ENCODE measurements around the gene KISS1. TPM values are rescaled to one million over a fixed set of nuclear protein-coding genes. Genes with fewer than 3 reads are reported as not detected.

The KISS1 gene
- total and polyA plus RNA-seq, 4 donors = 0.25 to 3.4 TPM; not detected in 2

DNA sequence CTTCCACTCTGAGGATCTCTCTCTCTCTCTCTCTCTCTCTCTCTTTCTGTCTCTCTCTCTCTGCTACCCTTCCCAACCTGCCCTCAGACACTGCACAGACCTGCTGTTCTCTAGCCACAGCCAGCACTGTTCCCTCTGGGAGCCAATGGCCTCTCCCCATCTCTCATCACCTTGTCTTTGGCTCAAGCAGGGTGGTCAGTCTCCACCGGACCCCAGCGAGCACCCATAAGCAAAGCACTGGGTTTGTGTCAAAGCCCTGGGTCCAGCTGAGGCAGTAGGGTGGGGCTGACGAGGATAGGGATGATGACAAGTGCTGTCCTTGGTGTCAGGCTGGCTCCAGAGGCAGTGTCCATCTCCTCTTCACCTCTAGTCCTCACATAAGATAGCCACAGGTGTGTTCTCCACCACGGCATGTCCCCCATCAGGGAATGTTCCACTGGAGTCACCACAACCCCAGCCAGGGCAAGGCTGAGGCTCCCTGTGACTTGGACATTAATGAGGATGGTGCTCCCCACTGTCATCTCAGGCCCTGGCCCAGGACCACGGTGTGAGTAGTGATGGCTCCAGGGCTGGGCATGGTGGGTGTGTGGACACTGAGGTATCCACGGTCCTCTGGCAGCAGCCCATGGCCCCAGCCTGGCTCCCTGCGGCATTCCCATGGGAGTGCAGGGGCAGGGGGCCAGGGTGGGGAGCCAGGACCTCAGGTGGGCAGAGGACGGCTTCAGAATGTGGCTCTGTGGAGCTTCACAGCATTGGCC is 25.9 kb upstream of the KISS1 start:
- no peak overlapping the region for H3K4me3 ChIP-seq
- H3K27ac ChIP-seq (ENCODE audit: low read depth in 1 of 2, low read length in 1 of 2) = no peak overlapping the region
- DNase-seq (no peak), ATAC-seq (ENCODE audit: insufficient read depth, low FRiP score) (no peak)
- TF ChIP-seq, protein P1, sequence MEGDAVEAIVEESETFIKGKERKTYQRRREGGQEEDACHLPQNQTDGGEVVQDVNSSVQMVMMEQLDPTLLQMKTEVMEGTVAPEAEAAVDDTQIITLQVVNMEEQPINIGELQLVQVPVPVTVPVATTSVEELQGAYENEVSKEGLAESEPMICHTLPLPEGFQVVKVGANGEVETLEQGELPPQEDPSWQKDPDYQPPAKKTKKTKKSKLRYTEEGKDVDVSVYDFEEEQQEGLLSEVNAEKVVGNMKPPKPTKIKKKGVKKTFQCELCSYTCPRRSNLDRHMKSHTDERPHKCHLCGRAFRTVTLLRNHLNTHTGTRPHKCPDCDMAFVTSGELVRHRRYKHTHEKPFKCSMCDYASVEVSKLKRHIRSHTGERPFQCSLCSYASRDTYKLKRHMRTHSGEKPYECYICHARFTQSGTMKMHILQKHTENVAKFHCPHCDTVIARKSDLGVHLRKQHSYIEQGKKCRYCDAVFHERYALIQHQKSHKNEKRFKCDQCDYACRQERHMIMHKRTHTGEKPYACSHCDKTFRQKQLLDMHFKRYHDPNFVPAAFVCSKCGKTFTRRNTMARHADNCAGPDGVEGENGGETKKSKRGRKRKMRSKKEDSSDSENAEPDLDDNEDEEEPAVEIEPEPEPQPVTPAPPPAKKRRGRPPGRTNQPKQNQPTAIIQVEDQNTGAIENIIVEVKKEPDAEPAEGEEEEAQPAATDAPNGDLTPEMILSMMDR (IDR thresholded peaks at IDR 0.05; ENCODE audit: control extremely low read depth, extremely low read depth) = no peak
- no peaks in the 10 kb centered on the region for H3K27me3 ChIP-seq (ENCODE audit: control insufficient read depth in 3 of 3, insufficient read depth in 3 of 3, low read length in 2 of 3)
- WGBS, 2 donors = 90% methylated on average over 8 of the region's 8 CpGs
- H3K36me3 ChIP-seq (ENCODE audit: control insufficient read depth in 4 of 4, insufficient read depth in 4 of 4, low read length in 4 of 4) = peaks cover 0 to 5% (median 0%) of the 10 kb centered on the region in 4 donors
- peaks cover 0 to 16% (median 0%) of the 10 kb centered on the region in 5 donors for H3K4me1 ChIP-seq (ENCODE audit: control insufficient read depth in 5 of 5, insufficient read depth in 5 of 5, low read length in 5 of 5)
- no peak overlapping the region for H3K9ac ChIP-seq (ENCODE audit: insufficient read depth in 1 of 2, low read length in 2 of 2)
- H3K9me3 ChIP-seq (ENCODE audit: control insufficient read depth in 4 of 4, insufficient read depth in 3 of 4, low read length in 3 of 4) = peaks cover 0 to 2% (median 0%) of the 10 kb centered on the region in 4 donors

DNA sequence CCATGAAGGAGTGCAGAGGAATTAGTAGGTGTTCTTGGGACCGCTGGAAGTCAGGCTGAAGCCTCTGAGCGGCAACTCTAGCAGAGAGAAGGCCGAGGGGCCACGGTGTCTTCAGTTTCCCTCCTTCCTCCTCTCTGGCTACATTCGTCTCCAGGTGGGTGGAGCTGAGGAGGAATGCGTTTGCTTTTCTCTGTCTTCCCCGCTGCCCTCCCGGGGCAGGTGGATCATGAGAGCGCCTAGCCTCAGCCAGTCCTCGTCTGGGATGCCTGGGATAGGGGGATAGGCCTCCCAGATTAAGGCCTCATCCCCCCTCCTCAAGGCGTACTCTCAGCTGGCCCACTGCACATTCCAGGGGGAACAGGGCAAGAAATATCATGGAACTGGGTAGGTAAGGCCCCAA is 25.0 kb upstream of the KISS1 start:
- Histone ChIP-seq H3K9me3 (ENCODE audit: control insufficient read depth in 4 of 4, insufficient read depth in 3 of 4, low read length in 3 of 4) (peaks cover 0 to 2% (median 0%) of the 10 kb centered on the region in 4 donors), H3K9ac (ENCODE audit: insufficient read depth in 1 of 2, low read length in 2 of 2) (no peak overlapping the region), H3K4me3 (no peak overlapping the region), H3K36me3 (ENCODE audit: control insufficient read depth in 4 of 4, insufficient read depth in 4 of 4, low read length in 4 of 4) (peaks cover 0 to 5% (median 0%) of the 10 kb centered on the region in 4 donors), H3K27me3 (ENCODE audit: control insufficient read depth in 3 of 3, insufficient read depth in 3 of 3, low read length in 2 of 3) (no peaks in the 10 kb centered on the region), H3K4me1 (ENCODE audit: control insufficient read depth in 5 of 5, insufficient read depth in 5 of 5, low read length in 5 of 5) (peaks cover 0 to 10% (median 0%) of the 10 kb centered on the region in 5 donors), H3K27ac (ENCODE audit: low read depth in 1 of 2, low read length in 1 of 2) (no peak overlapping the region)
- no peak for ATAC-seq (ENCODE audit: insufficient read depth, low FRiP score)
- TF ChIP-seq, protein P1 (IDR thresholded peaks at IDR 0.05; ENCODE audit: control extremely low read depth, extremely low read depth) = no peak
- DNase-seq = no peak
- 88 to 90% methylated on average over 11 of the region's 11 CpGs for WGBS, 2 donors

DNA sequence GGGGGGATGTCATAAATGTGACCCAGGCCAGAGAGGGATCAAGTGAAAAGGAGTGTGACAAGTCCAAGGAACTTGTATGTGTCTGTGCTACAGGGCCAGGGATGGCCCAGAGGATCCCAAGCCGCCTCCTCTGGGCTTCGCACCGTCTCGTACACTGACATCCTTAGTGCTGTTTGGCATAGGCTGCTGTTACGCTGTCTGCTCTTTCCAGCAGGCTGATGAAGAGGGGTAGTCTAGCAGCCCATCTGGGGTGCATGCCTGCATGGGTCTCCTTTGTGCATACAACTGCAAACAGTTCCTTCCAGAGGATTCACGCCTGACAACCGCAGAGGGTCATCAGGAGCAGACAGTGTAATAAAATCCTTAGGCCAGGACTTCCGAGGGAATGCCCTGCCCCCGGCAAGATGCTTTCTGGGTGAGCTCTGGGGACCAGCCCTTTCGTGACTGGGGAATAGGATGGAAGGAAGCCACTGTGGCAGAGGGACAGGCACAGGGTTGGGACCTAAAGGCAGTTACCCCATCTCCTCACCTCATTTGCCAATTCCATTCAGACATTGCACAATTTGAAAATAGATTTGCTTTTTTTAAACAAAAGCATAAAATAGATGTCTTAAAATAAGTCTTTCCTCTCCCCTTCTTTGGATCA is 23.8 kb upstream of the KISS1 start:
- Histone ChIP-seq H3K36me3 (ENCODE audit: control insufficient read depth in 4 of 4, insufficient read depth in 4 of 4, low read length in 4 of 4) (peaks cover 0 to 5% (median 0%) of the 10 kb centered on the region in 4 donors), H3K9me3 (ENCODE audit: control insufficient read depth in 4 of 4, insufficient read depth in 3 of 4, low read length in 3 of 4) (peaks cover 0 to 2% (median 0%) of the 10 kb centered on the region in 4 donors), H3K4me1 (ENCODE audit: control insufficient read depth in 5 of 5, insufficient read depth in 5 of 5, low read length in 5 of 5) (no peaks in the 10 kb centered on the region), H3K27me3 (ENCODE audit: control insufficient read depth in 3 of 3, insufficient read depth in 3 of 3, low read length in 2 of 3) (no peaks in the 10 kb centered on the region), H3K9ac (ENCODE audit: insufficient read depth in 1 of 2, low read length in 2 of 2) (no peak overlapping the region), H3K4me3 (no peak overlapping the region), H3K27ac (ENCODE audit: low read depth in 1 of 2, low read length in 1 of 2) (no peak overlapping the region)
- ATAC-seq (ENCODE audit: insufficient read depth, low FRiP score) (no peak), DNase-seq (no peak)
- WGBS, 2 donors = 84 to 88% methylated on average over 10 of the region's 10 CpGs
- TF ChIP-seq, protein P1 (IDR thresholded peaks at IDR 0.05; ENCODE audit: control extremely low read depth, extremely low read depth) = no peak

All from lung (tissue), 12 donors.